ENCODE measurements around the gene DRD2.

Gene DRD2

GRCh38 chr11:113420808-113421207 is 54.4 kb downstream of the DRD2 start:
- H3K4me3 ChIP-seq (ENCODE audit: control insufficient read depth, low read depth, low read length) = no peak overlapping the region
- TF ChIP-seq CTCF (conservative IDR thresholded peaks at IDR 0.05; ENCODE audit: control insufficient read depth, insufficient read depth, low read depth, low read length) = no peak
- DNase-seq (ENCODE audit: low read depth) = no peak

GRCh38 chr11:113419454-113420003 is 55.7 kb downstream of the DRD2 start:
- no peak for DNase-seq (ENCODE audit: low read depth)
- no peak overlapping the region for H3K4me3 ChIP-seq (ENCODE audit: control insufficient read depth, low read depth, low read length)
- no peak for TF ChIP-seq CTCF (conservative IDR thresholded peaks at IDR 0.05; ENCODE audit: control insufficient read depth, insufficient read depth, low read depth, low read length)

- H3K4me3 ChIP-seq (ENCODE audit: control insufficient read depth, low read depth, low read length) = no peak overlapping the region
- no peak for TF ChIP-seq CTCF (conservative IDR thresholded peaks at IDR 0.05; ENCODE audit: control insufficient read depth, insufficient read depth, low read depth, low read length)
- DNase-seq (ENCODE audit: low read depth) = no peak
Measured at GRCh38 chr11:113417428-113417827, 57.8 kb downstream of the DRD2 start.

GRCh38 chr11:113415343-113415742 is 59.9 kb downstream of the DRD2 start:
- H3K4me3 ChIP-seq (ENCODE audit: control insufficient read depth, low read depth, low read length) = no peak overlapping the region
- no peak for DNase-seq (ENCODE audit: low read depth)
- no peak for TF ChIP-seq CTCF (conservative IDR thresholded peaks at IDR 0.05; ENCODE audit: control insufficient read depth, insufficient read depth, low read depth, low read length)

- no peak for TF ChIP-seq CTCF (conservative IDR thresholded peaks at IDR 0.05; ENCODE audit: control insufficient read depth, insufficient read depth, low read depth, low read length)
- DNase-seq (ENCODE audit: low read depth) = no peak
- no peak overlapping the region for H3K4me3 ChIP-seq (ENCODE audit: control insufficient read depth, low read depth, low read length)
Measured at GRCh38 chr11:113412675-113413074, 62.5 kb downstream of the DRD2 start.

GRCh38 chr11:113411536-113411935 is 63.7 kb downstream of the DRD2 start:
- no peak for TF ChIP-seq CTCF (conservative IDR thresholded peaks at IDR 0.05; ENCODE audit: control insufficient read depth, insufficient read depth, low read depth, low read length)
- H3K4me3 ChIP-seq (ENCODE audit: control insufficient read depth, low read depth, low read length) = no peak overlapping the region
- DNase-seq (ENCODE audit: low read depth) = no peak
